GM13977 (cell line): ENCODE measurements around the gene CSTF1.

Experiments used
- DNase-seq: peaks from one replicate; pipeline ENCODE4 v3.0.0; 2012; ENCODE audit warnings: low spot score
- in situ Hi-C: fragments of 300-500 bp; cut with MboI; formaldehyde crosslinking; loops from one replicate; pipeline ENCODE4 v1.12.0; 2022; ENCODE audit warnings: low sequenced_read_pairs, low pct_unique_long_range_greater_than_20kb, mixed read lengths, inconsistent platforms; ENCODE audit not compliant: unreplicated experiment
- TF ChIP-seq, protein P1 (sequence below): IDR thresholded peaks from 2 replicates; pipeline ENCODE4 v1.5.1; 2012; ENCODE audit warnings: mild to moderate bottlenecking, control low read depth; ENCODE audit not compliant: insufficient read depth; ENCODE audit errors: extremely low read depth, missing control alignments

The CSTF1 gene

DNA sequence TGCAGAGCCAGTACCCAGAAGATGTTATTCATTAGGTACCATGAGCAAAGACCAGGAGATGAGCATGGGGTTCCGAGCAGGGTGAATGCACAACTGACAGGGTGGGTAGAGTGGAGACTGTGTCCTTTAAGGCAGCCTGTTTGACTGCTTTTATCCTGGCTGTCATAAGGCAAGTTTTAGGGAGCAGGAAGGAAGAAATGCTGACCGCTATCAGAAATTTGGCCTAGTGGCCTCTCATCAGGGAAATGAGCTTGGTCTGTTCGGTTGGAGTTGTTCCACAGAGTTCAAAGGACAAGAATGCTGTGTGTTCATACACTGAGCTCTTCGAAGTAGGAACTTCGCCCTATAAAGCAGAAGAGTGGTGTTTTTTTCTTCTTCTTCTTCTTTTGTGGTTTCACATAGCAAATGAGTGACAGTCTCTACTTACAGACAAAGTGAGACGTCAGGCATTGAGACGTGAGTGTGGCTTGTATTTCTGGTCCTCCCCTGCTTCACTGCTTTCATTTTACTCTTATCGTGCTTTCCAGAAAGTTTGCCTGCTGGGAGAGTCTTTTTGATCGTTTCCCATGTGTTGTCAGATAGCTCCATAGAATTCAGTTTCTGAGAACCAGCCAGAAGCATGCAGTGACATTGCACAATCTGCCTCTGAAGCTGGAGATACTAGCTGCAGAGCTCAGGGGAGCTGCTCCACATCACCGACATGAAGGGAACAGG, 19.5 kb downstream of the CSTF1 start, which contains the start of gene CASS4:
TSS of gene CASS4 (plus strand) at position 502 of the 714 bp plus-strand sequence. CDS start at position 701, 199 bp downstream.
- DNase-seq, result peak; percentile 33
- in situ Hi-C loops, result no loop called here

DNA sequence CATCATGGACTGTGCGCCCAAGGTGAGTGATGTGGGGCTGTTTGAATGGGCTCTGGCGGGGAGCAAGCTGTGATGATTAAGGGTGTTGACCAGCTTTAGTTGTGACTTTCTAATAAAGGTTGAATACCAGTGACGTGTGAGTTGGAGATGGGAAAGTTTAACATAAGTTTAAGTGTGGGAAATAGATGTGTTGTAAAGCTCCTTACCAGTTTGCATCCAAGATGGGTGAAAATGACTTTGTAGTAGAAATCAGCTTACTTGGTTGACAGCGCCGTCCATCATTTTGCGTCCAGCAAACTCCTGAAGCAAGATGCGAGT, 20.0 kb downstream of the CSTF1 start:
- TF ChIP-seq, protein P1, sequence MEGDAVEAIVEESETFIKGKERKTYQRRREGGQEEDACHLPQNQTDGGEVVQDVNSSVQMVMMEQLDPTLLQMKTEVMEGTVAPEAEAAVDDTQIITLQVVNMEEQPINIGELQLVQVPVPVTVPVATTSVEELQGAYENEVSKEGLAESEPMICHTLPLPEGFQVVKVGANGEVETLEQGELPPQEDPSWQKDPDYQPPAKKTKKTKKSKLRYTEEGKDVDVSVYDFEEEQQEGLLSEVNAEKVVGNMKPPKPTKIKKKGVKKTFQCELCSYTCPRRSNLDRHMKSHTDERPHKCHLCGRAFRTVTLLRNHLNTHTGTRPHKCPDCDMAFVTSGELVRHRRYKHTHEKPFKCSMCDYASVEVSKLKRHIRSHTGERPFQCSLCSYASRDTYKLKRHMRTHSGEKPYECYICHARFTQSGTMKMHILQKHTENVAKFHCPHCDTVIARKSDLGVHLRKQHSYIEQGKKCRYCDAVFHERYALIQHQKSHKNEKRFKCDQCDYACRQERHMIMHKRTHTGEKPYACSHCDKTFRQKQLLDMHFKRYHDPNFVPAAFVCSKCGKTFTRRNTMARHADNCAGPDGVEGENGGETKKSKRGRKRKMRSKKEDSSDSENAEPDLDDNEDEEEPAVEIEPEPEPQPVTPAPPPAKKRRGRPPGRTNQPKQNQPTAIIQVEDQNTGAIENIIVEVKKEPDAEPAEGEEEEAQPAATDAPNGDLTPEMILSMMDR, result no peak
- in situ Hi-C loops, result no loop called here

More for the DNA sequence above, 19.5 kb downstream of the CSTF1 start, which contains the start of gene CASS4:
- TF ChIP-seq, protein P1, result no peak

GRCh38 chr20:56412949-56413348, 20.5 kb downstream of the CSTF1 start:
- TF ChIP-seq, protein P1, result no peak

More for the DNA sequence above, 20.0 kb downstream of the CSTF1 start:
- DNase-seq, result no peak

GRCh38 chr20:56414842-56415765, 22.7 kb downstream of the CSTF1 start:
- in situ Hi-C loops, result no loop called here
- no peak for DNase-seq
- TF ChIP-seq, protein P1, result no peak

More at GRCh38 chr20:56412949-56413348, 20.5 kb downstream of the CSTF1 start:
- in situ Hi-C loops, result no loop called here
- DNase-seq, result no peak

DNA sequence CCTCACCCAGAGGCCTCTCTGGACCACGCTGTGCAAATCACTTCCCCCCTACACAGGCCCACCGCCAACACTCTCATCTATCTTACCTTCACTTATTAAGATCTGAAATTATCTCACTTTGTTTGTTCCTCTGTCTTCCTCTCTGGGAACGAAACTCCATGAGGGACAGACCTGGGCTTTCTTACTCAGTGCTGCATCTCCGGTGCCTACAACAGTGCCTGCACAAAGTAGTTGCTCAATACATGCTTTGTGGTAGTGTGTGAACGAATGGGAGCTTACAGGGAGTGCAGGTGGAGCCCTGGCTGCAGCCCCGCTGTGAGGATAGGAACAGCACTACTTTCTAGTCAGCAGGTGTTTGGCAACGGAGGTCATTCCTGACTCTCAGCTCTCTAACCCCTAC, 25.0 kb downstream of the CSTF1 start:
- in situ Hi-C loops, result no loop called here
- DNase-seq, result no peak
- TF ChIP-seq, protein P1, result no peak

GRCh38 chr20:56417911-56418310, 25.5 kb downstream of the CSTF1 start:
- in situ Hi-C loops, result no loop called here
- TF ChIP-seq, protein P1, result no peak
- no peak for DNase-seq
